ENCODE data around the gene SH3YL1.

GRCh38 chr2:182509-183122 is 81.2 kb downstream of the SH3YL1 start:
- TF ChIP-seq CTCF (IDR thresholded peaks at IDR 0.05; ENCODE audit: low read depth, low read length, poor library complexity, severe bottlenecking) (no peak), EZH2phosphoT487 (IDR thresholded peaks at IDR 0.05; ENCODE audit: borderline replicate concordance, low read length) (no peak)
